Colonic mucosa (tissue), 4 donors: ENCODE measurements around the gene TAF1D. TPM values are rescaled to one million over a fixed set of nuclear protein-coding genes. Genes with fewer than 3 reads are reported as not detected.
"Not testable (repeated sequence)": the region's sequence is repeated elsewhere in the genome, so short reads cannot be mapped to it uniquely, and the experiment has no call there.

Experiments
- DNase-seq: peaks from one replicate; pipeline ENCODE4 v3.0.0-alpha.2; 2020
- H3K27ac ChIP-seq: fragments of 200-600 bp; one replicate; pipeline ENCODE4 v1.8.0; 2021
- H3K27me3 ChIP-seq: fragments of 200-600 bp; one replicate; pipeline ENCODE4 v1.8.0; 2021
- H3K36me3 ChIP-seq: fragments of 200-600 bp; one replicate; pipeline ENCODE4 v1.8.0; 2021
- H3K4me1 ChIP-seq: fragments of 200-600 bp; one replicate; pipeline ENCODE4 v1.8.0; 2021; ENCODE audit warnings: mild to moderate bottlenecking
- H3K4me3 ChIP-seq: fragments of 200-600 bp; one replicate; pipeline ENCODE4 v1.8.0; 2021
- H3K9ac ChIP-seq, 2 donors: one replicate each; pipeline ENCODE4 v1.7.0; 2013; ENCODE audit warnings: control low read depth in 2 of 2, low read depth in 2 of 2, low read length in 2 of 2
- H3K9me3 ChIP-seq: fragments of 200-600 bp; one replicate; pipeline ENCODE4 v1.8.0; 2021
- CTCF ChIP-seq: fragments of 200-600 bp; IDR thresholded peaks from one replicate; pipeline ENCODE4 v1.8.0; 2022; ENCODE audit warnings: antibody characterized with exemption, mild to moderate bottlenecking
- intact Hi-C: fragments of 100-400 bp; cut with DNase I; formaldehyde crosslinking; loops from one replicate; pipeline ENCODE4 v1.14.1; 2022
- total RNA-seq, 2 donors: library from RNA; stranded (reverse); fragmentation: NEBNext Ultra II Directional in 1 of 2; extraction: Animal tissue kit (Norgen Biotek cat#: 25700) in 1 of 2; gene quantifications; one replicate each; pipeline ENCODE4 v1.2.1, GENCODE V29; 2021
- donor health status: healthy.
- donor health status: DM: no; HTN: no; CAD: no.
- donor health status: DM: no; HTN: no; CAD: no.

Gene TAF1D
- total RNA-seq, 2 donors from 2014 or later, result 73.7 to 100 TPM

DNA sequence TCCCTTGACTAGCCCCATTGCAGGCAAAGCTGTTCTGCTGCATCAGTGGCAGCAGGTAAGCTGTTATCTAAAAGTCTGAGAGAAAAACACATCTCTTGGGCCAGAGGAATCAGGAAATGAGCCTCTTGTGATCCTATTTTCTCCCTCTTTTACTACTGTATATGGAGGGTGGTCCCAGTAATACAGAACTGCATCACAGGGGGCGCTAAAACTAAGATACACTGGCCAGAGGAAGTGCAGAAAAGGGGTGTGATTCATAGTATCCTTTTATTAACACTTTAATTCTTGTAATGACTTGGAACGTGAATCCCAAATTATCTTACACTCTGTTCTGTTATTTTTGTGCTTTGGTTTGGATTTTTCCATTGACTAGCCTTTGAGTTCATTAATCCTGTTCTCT is 34.0 kb upstream of the TAF1D start:
- no peak for TF ChIP-seq CTCF
- Histone ChIP-seq H3K4me1 (no peaks in the 10 kb centered on the region), H3K9me3 (no peaks in the 10 kb centered on the region), H3K4me3 (no peak overlapping the region), H3K9ac (no peak overlapping the region), H3K27ac (no peak overlapping the region), H3K36me3 (no peaks in the 10 kb centered on the region), H3K27me3 (no peaks in the 10 kb centered on the region)
- DNase-seq, result no peak
- intact Hi-C loops, result no loop called here

GRCh38 chr11:93774560-93774959 is 33.3 kb upstream of the TAF1D start:
- H3K9me3 ChIP-seq, H3K27ac ChIP-seq, H3K36me3 ChIP-seq, DNase-seq, H3K4me3 ChIP-seq, H3K4me1 ChIP-seq, intact Hi-C loops, H3K9ac ChIP-seq, H3K27me3 ChIP-seq: not testable (repeated sequence)

DNA sequence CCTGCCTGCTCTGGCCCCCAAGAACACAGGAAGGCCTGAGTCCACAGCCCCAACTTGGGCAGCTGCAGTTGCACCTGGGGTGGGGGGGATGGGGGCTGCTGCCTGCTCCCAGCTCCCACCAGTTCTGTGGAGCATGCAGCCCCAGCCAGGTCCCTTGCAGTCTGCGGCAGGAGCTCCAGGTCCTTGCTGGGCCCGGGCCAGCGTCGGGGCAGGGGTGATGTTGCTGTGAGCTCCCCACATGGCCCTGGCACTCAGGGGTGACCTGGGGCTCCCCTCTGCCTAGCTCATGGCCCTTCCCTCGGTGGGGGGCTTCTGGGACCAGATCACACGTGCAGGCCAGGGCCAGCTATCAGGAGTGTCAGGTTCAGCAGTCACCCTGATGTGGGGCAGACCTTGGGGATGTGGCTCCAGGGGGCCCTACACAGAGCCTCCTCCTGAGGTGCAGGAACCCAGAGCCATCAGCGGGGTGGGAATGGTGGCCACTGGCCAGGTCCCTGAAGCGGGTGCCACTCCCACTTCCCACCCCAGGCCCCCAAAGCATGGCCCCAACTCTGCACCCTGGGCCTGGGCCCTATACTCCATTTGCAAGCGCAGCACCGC is 32.4 kb upstream of the TAF1D start:
- no peak overlapping the region for H3K9ac ChIP-seq

DNA sequence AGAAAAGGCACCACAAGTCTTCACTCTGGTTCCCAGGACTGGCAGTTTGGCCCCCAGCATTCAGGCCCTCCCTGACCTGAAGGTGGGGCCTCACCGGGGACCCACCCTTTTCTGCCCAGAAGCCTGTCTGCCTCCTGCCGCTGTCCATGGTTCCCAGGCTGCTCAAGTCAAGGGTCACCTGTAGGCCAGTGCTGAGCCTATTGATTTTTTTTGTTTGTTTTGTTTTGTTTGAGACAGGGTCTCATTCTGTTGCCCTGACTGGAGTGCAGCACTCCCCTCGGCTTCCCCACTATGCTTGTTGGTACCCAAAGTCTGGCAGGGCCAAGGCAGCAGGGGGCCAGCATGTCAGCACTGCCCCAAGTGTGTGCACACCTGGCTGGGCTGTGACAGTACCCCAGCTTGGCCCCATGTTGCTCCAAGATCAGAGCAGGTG is 31.8 kb upstream of the TAF1D start:
- no peak overlapping the region for H3K27ac ChIP-seq
- intact Hi-C loops, result no loop called here
- H3K4me3 ChIP-seq, result no peak overlapping the region
- no peak for TF ChIP-seq CTCF
- DNase-seq, result no peak
- H3K9me3 ChIP-seq, result no peaks in the 10 kb centered on the region
- no peaks in the 10 kb centered on the region for H3K4me1 ChIP-seq
- H3K9ac ChIP-seq, result no peak overlapping the region
- H3K36me3 ChIP-seq, result no peaks in the 10 kb centered on the region
- H3K27me3 ChIP-seq, result no peaks in the 10 kb centered on the region

More for the DNA sequence above, 32.4 kb upstream of the TAF1D start:
- no peaks in the 10 kb centered on the region for H3K9me3 ChIP-seq
- no peak overlapping the region for H3K4me3 ChIP-seq
- H3K36me3 ChIP-seq, result no peaks in the 10 kb centered on the region
- no peaks in the 10 kb centered on the region for H3K4me1 ChIP-seq
- no peak for TF ChIP-seq CTCF
- no peak for DNase-seq
- no peaks in the 10 kb centered on the region for H3K27me3 ChIP-seq
- no peak overlapping the region for H3K27ac ChIP-seq
- intact Hi-C loops, result no loop called here

DNA sequence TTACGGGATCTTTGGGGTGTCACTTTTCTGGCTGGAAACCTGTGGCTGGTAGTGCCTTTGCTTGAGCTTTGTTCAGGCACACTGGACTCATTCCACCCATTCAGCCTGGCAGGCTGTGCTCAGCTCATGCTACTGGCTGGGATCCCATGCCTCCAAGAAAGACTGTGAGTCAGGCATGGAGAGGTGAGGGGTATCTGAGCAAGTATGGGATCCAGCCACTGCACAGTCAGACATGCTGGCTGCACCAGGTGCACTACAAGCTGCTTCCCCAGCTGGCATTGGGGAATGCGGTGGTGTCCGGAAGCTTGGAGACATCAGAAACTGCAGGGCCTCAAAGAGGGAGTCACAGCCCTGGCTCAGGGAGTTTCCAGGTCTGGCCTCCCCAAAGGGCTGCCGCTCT is 30.8 kb upstream of the TAF1D start:
- Histone ChIP-seq H3K4me3 (no peak overlapping the region), H3K27ac (no peak overlapping the region), H3K27me3 (no peaks in the 10 kb centered on the region), H3K9ac (no peak overlapping the region), H3K4me1 (no peaks in the 10 kb centered on the region), H3K9me3 (no peaks in the 10 kb centered on the region), H3K36me3 (no peaks in the 10 kb centered on the region)
- intact Hi-C loops, result no loop called here
- no peak for DNase-seq
- no peak for TF ChIP-seq CTCF

DNA sequence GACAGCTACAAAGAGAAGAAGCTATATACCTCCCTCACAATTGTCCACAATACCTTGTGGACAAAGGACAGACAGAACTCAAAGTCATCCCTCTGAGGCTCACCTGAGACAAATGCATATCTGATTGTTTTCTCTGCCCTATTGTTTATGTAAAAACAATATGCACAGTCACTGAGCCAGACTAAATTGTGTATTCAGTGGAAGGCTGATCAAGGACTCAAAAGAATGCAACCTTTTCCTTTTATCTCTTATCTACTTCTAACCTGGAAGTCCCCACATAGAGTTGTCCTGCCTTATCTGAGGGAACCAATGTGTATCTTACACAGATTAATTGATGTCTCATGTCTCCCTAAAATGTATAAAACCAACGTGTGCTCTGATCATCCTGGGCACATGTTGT is 28.9 kb upstream of the TAF1D start:
- intact Hi-C loops, result no loop called here
- no peak overlapping the region for H3K9ac ChIP-seq
- TF ChIP-seq CTCF, result no peak
- H3K9me3 ChIP-seq, result no peaks in the 10 kb centered on the region
- DNase-seq, result no peak
- H3K4me3 ChIP-seq, result no peak overlapping the region
- no peak overlapping the region for H3K27ac ChIP-seq
- H3K36me3 ChIP-seq, result no peaks in the 10 kb centered on the region
- H3K27me3 ChIP-seq, result no peaks in the 10 kb centered on the region
- no peaks in the 10 kb centered on the region for H3K4me1 ChIP-seq
